HCT116 (cell line): ENCODE results near the gene IRAK2. TPM values are rescaled to one million over a fixed set of nuclear protein-coding genes. Genes with fewer than 3 reads are reported as not detected.

Source experiments
- ATAC-seq: fragments of 200-7000 bp; cut with Tn5 transposase; 2 replicates; pipeline ENCODE4 v1.9.1; 2020; ENCODE audit warnings: mild to moderate bottlenecking, moderate library complexity
- BruUV-seq: library from RNA; stranded (reverse); fragments of 400-500 nt; replicated peaks from 2 replicates; lab custom pipeline; 2021; lab: Mats Ljungman, UMichigan
- CTCF ChIA-PET: fragments of 300-600 bp; sonication (Branson Sonifier 250); formaldehyde crosslinking; loops from one replicate; lab custom pipeline; 2021; ENCODE audit warnings: antibody characterized with exemption; lab: Charles Lee
- POLR2A ChIA-PET: fragments of 300-600, 350-600 bp; sonication (Branson Sonifier 250); formaldehyde crosslinking; loops from one replicate; lab custom pipeline; 2021; ENCODE audit warnings: antibody characterized with exemption; lab: Charles Lee
- RAD21 ChIA-PET, 2 experiments: fragments of 300-600 bp; sonication (Branson Sonifier 250); formaldehyde crosslinking; loops; one replicate each; lab custom pipeline; 2023; ENCODE audit warnings: low total read pairs in 2 of 2; ENCODE audit not compliant: uncharacterized antibody in 2 of 2, unreplicated experiment in 2 of 2, low non-redundant PET in 1 of 2; lab: Charles Lee
- DNase-seq: peaks from one replicate; pipeline ENCODE4 v3.0.0-alpha.2; 2010; ENCODE audit warnings: low read depth, low spot score
- H2AFZ ChIP-seq: fragments of 200-600 bp; shearing (Covaris generic), sonication (generic); 2 replicates; pipeline ENCODE4 v1.6.1; 2017; ENCODE audit warnings: low read depth, mixed run types, mixed read lengths, antibody characterized with exemption, low read length; ENCODE audit not compliant: poor library complexity, severe bottlenecking
- H3K27ac ChIP-seq: 2 replicates; pipeline ENCODE4 v1.5.1; 2012; ENCODE audit warnings: low read depth, low read length
- H3K27me3 ChIP-seq: fragments of 200-600 bp; sonication (generic); 2 replicates; pipeline ENCODE4 v1.6.1; 2016; ENCODE audit warnings: mixed run types, low read length, mixed read lengths; ENCODE audit not compliant: insufficient read depth
- H3K36me3 ChIP-seq, 2 experiments: fragments of 200-500 bp in 1 of 2; fragments of 200-600 bp in 1 of 2; sonication (Bioruptor generic) in 1 of 2; sonication (generic) in 1 of 2; 2 replicates each; pipeline versions ENCODE4 v1.5.1 to v1.6.1; 2014 to 2016; ENCODE audit warnings: low read length in 2 of 2, inconsistent platforms in 1 of 2, mixed read lengths in 1 of 2, mixed run types in 1 of 2; ENCODE audit not compliant: insufficient read depth in 2 of 2, control insufficient read depth in 1 of 2
- H3K4me1 ChIP-seq, 2 experiments: fragments of 200-600 bp in 1 of 2; sonication (generic) in 1 of 2; 2 replicates each; pipeline versions ENCODE4 v1.5.1 to v1.6.1; 2012 to 2017; ENCODE audit warnings: low read length in 2 of 2, inconsistent platforms in 1 of 2, mild to moderate bottlenecking in 1 of 2, mixed read lengths in 1 of 2, mixed run types in 1 of 2, moderate library complexity in 1 of 2; ENCODE audit not compliant: insufficient read depth in 2 of 2, control insufficient read depth in 1 of 2
- H3K4me2 ChIP-seq: fragments of 200-600 bp; sonication (generic); 2 replicates; pipeline ENCODE4 v1.6.1; 2017; ENCODE audit warnings: mixed run types, low read length, mixed read lengths
- H3K4me3 ChIP-seq, 2 experiments: fragments of 200-600 bp in 1 of 2; sonication (generic) in 1 of 2; replicated peaks in 1 of 2; 2 replicates each; pipeline ENCODE4 v1.5.1; 2011 to 2016; ENCODE audit warnings: low read length in 2 of 2, control low read depth in 1 of 2, low read depth in 1 of 2, mild to moderate bottlenecking in 1 of 2, mixed read lengths in 1 of 2, mixed run types in 1 of 2
- H3K79me2 ChIP-seq: fragments of 200-600 bp; sonication (generic); 2 replicates; pipeline ENCODE4 v1.6.1; 2017; ENCODE audit warnings: mild to moderate bottlenecking, mixed run types, low read length, moderate library complexity, mixed read lengths; ENCODE audit not compliant: insufficient read depth
- H3K9ac ChIP-seq: fragments of 200-600 bp; sonication (generic); 2 replicates; pipeline ENCODE4 v1.6.1; 2016; ENCODE audit warnings: low read length, mixed read lengths
- H3K9me2 ChIP-seq: fragments of 200-600 bp; sonication (generic), shearing (Covaris generic); 2 replicates; pipeline ENCODE4 v1.6.1; 2017; ENCODE audit warnings: mixed run types, mild to moderate bottlenecking, moderate library complexity; ENCODE audit not compliant: insufficient read depth
- H3K9me3 ChIP-seq, 2 experiments: fragments of 200-500 bp in 1 of 2; fragments of 200-600 bp in 1 of 2; sonication (Bioruptor generic) in 1 of 2; sonication (generic) in 1 of 2; 2 replicates each; pipeline ENCODE4 v1.6.1; 2014 to 2017; ENCODE audit warnings: low read length in 2 of 2, mixed read lengths in 2 of 2, inconsistent platforms in 1 of 2, low read depth in 1 of 2, mild to moderate bottlenecking in 1 of 2, mixed run types in 1 of 2, moderate library complexity in 1 of 2; ENCODE audit not compliant: control insufficient read depth in 1 of 2, insufficient read depth in 1 of 2
- H4K20me1 ChIP-seq: fragments of 200-600 bp; sonication (generic), shearing (Covaris generic); 2 replicates; pipeline ENCODE4 v1.6.1; 2017; ENCODE audit warnings: mixed run types, mild to moderate bottlenecking, moderate library complexity; ENCODE audit not compliant: insufficient read depth
- CBX3 ChIP-seq: IDR thresholded peaks from 2 replicates; pipeline ENCODE4 v1.6.1; 2012; ENCODE audit warnings: low read depth
- CEBPB ChIP-seq: IDR thresholded peaks from 2 replicates; pipeline ENCODE4 v1.6.1; 2012; ENCODE audit warnings: low read depth
- EGR1 ChIP-seq: IDR thresholded peaks from 2 replicates; pipeline ENCODE4 v1.6.1; 2012; ENCODE audit warnings: low read depth
- EZH2 ChIP-seq: fragments of 200-600 bp; sonication (generic); IDR thresholded peaks from 2 replicates; pipeline ENCODE4 v1.6.1; 2017; ENCODE audit warnings: antibody characterized with exemption, mixed run types
- EZH2phosphoT487 ChIP-seq: fragments of 200-600 bp; IDR thresholded peaks from 2 replicates; pipeline ENCODE4 v1.6.1; 2018; ENCODE audit warnings: antibody characterized with exemption, borderline replicate concordance
- FOSL1 ChIP-seq: IDR thresholded peaks from 2 replicates; pipeline ENCODE4 v1.6.1; 2012; ENCODE audit warnings: low read depth
- JUND ChIP-seq: IDR thresholded peaks from 2 replicates; pipeline ENCODE4 v1.6.1; 2012
- POLR2A ChIP-seq: IDR thresholded peaks from 2 replicates; pipeline ENCODE4 v1.7.0; 2011; ENCODE audit warnings: borderline replicate concordance; ENCODE audit not compliant: insufficient read depth, insufficient read length; ENCODE audit errors: extremely low read depth
- RAD21 ChIP-seq: IDR thresholded peaks from 2 replicates; pipeline ENCODE4 v1.6.1; 2012; ENCODE audit warnings: low read depth, mild to moderate bottlenecking
- SIN3A ChIP-seq: IDR thresholded peaks from 2 replicates; pipeline ENCODE4 v1.6.1; 2012; ENCODE audit warnings: low read depth
- YY1 ChIP-seq: IDR thresholded peaks from 2 replicates; pipeline ENCODE4 v1.6.1; 2011; ENCODE audit warnings: low read length, low read depth, moderate library complexity, mild to moderate bottlenecking; ENCODE audit not compliant: insufficient replicate concordance; ENCODE audit errors: extremely low read depth
- ZNF274 ChIP-seq: fragments of 200-500 bp; sonication (Bioruptor generic); IDR thresholded peaks from 2 replicates; pipeline ENCODE4 v1.6.1; 2014; ENCODE audit warnings: mild to moderate bottlenecking, low read depth, low read length, inconsistent platforms
- intact Hi-C: fragments of 100-400 bp; cut with micrococcal nuclease; formaldehyde crosslinking; loops from 2 replicates; pipeline ENCODE4 v1.10.0; 2022
- total RNA-seq: library from RNA; stranded (reverse); gene quantifications from one replicate; pipeline ENCODE4 v1.2.1, GENCODE V29; 2021; ENCODE audit not compliant: unreplicated experiment
- TF ChIP-seq, protein P1 (sequence below): IDR thresholded peaks from 2 replicates; pipeline ENCODE4 v1.6.1; 2012

IRAK2 gene
- total RNA-seq, 1 experiment from 2014 or later, result 3.6 TPM

DNA sequence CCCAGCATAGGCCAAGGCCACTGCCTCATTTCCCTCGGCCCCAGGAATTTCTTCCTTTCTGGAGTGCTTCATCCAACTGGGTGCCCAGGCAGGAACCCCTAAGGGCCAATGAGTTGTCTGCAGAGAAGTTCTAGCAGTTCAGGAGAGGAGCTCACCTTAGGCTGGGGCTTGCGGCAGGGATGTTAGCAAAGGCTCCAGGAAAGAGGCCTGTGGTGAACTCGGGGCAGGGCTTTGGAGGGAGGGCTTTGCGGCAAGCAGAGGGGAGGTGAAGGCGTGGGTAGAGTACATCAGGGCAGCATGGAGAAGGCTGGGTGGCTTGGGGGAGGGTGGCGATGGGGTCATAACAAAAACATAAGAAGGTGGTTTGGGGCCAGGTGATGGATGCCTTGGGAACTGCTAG is 126.9 kb downstream of the IRAK2 start:
- Histone ChIP-seq H3K4me2 (no peak overlapping the region), H3K79me2 (no peaks in the 10 kb centered on the region), H3K9me2 (no peaks in the 10 kb centered on the region), H3K4me1 (peaks cover 0 to 7% of the 10 kb centered on the region in 2 experiments; a peak in 2 of 4 replicates), H3K27ac (no peak overlapping the region), H3K4me3 (no peak overlapping the region), H3K36me3 (peaks cover 8% of the 10 kb centered on the region in 2 experiments; a peak in 1 of 4 replicates), H2AFZ (no peak overlapping the region)
- intact Hi-C loops, result no loop called here
- no peak for ATAC-seq
- CTCF ChIA-PET, result no interaction called here
- DNase-seq, result no peak
- TF ChIP-seq POLR2A, result no peak
- TF ChIP-seq CEBPB, result no peak
- no peak for TF ChIP-seq JUND
- TF ChIP-seq EGR1, result no peak
- TF ChIP-seq YY1, result no peak
- no peak for TF ChIP-seq FOSL1
- TF ChIP-seq, protein P1, sequence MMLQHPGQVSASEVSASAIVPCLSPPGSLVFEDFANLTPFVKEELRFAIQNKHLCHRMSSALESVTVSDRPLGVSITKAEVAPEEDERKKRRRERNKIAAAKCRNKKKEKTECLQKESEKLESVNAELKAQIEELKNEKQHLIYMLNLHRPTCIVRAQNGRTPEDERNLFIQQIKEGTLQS, result no peak
- TF ChIP-seq, all 23 proteins: peak for 0
- H3K9me3 ChIP-seq, result no peaks in the 10 kb centered on the region
- H4K20me1 ChIP-seq, result no peaks in the 10 kb centered on the region
- no peak overlapping the region for H3K9ac ChIP-seq
- no peaks in the 10 kb centered on the region for H3K27me3 ChIP-seq
- ChIA-PET POLR2A (no interaction called here), RAD21 (no interaction called here)
- no TSS peak for BruUV-seq

DNA sequence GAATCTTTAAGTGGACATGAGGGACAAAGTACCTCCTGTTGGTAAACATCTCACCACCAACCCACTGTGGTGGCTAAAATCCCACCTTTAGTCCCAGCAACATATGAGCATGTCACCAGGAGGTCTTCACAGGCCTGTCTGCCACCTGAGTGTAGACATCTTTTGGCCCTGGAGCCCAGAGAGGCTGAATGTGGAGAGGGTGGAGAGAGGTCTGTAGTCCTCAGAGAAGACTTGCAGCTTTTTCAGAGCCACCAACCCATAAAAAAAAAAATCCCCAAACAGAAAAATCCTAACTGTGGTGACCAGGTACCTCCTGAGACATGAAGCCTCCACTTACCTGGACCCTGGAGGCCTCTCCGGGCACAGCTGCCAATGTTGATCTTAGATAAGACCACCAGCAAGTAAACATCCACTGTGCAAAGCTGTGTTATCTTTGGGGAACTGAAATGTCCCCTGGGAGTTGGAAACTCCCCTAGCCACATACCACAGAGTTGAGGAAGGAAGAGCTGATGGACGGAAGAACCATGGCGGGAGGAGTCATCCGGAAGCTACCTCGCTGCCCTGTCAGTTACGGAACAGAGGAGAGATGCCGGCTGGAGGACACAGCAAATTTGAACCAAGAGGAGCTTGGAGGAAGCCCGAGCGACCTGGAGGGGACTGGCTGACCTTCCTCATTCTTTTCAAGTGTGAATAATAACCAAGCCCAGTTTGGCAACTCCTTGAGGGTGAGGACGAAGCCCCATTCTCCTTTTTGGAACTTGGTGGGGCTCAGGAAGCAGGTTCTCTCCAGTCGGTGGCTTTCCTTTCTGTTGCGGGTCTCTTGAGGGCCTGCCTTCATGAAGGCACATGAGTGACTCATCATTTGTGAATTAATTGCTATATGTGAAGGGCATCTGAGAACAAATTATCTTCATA is 128.0 kb downstream of the IRAK2 start, which contains the start of gene GHRL:
TSS of gene GHRL (minus strand) at position 443 of the 915 bp plus-strand sequence. CDS start 2,767 bp downstream, outside the sequence.
- no peak within 1 kb of the TSS for H3K4me3 ChIP-seq
- H4K20me1 ChIP-seq, result no peaks in the 10 kb centered on the region
- no peaks in the 10 kb centered on the region for H3K9me2 ChIP-seq
- no peak within 1 kb of the TSS for H2AFZ ChIP-seq
- ChIA-PET POLR2A (interaction anchor here (0.6 kb wide), 1 partner anchor 10 kb away, joined by 4 read pairs; no protein-coding TSS in a partner anchor), RAD21 (no interaction called here), CTCF (interaction anchor here (0.8 kb wide), 1 partner anchor 346 kb away, joined by 3 read pairs; no protein-coding TSS in a partner anchor)
- no TSS peak for BruUV-seq
- no peaks in the 10 kb centered on the region for H3K4me1 ChIP-seq
- intact Hi-C loops, result no loop called here
- no peaks in the 10 kb centered on the region for H3K9me3 ChIP-seq
- TF ChIP-seq RAD21 (no peak), FOSL1 (no peak), EZH2phosphoT487 (no peak), ZNF274 (no peak), CBX3 (no peak), SIN3A (no peak), EZH2 (no peak), CEBPB (no peak)
- H3K79me2 ChIP-seq, result no peaks in the 10 kb centered on the region
- H3K36me3 ChIP-seq, result peaks cover 6 to 8% of the 10 kb centered on the region in 2 experiments; a peak in 1 of 4 replicates
- DNase-seq, result no peak
- no peak within 1 kb of the TSS for H3K27ac ChIP-seq
- ATAC-seq, result no peak
- H3K27me3 ChIP-seq, result no peaks in the 10 kb centered on the region
- H3K4me2 ChIP-seq, result no peak within 1 kb of the TSS
- no peak within 1 kb of the TSS for H3K9ac ChIP-seq
